ENCODE measurements around the gene ARL5A. TPM values are rescaled to one million over a fixed set of nuclear protein-coding genes. Genes with fewer than 3 reads are reported as not detected.

Gene ARL5A
- total and polyA plus RNA-seq, 9 of the 15 experiments (the other 6 are each of a cell fraction or from before 2014, with no cell fraction given) = 16.3 to 117 (median 88.4) TPM

DNA sequence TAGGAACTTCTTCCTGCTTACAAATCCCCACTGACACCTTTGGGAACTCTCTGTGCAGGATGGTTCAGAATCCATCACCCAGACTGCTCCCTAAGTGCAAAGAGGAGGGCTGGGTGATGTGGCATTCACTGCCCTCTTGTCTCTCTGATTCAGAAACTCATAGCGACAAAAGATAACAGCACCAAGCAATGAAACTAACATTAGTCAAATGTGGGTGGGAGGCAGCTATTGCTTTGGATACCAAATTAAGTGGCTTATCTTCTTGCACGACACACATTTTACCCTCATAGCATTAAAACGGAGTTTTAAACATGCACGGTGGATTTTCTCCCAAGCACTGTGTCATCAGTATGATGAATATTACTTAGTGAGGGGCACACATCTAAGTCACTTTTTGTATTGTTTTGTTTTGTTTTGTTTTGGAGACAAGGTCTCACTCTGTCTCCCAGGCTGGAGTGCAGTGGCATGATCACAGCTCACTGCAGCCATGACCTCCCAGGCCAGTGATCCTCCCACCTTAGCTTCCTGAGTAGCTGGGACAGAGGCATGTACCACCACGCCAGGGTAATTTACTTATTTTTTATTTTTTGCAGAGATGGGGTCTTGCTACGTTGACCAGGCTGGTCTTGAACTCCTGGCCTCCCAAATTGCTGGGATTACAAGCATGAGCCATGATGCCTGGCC is 53.0 kb downstream of the ARL5A start (continued):
- TF ChIP-seq, protein P1, sequence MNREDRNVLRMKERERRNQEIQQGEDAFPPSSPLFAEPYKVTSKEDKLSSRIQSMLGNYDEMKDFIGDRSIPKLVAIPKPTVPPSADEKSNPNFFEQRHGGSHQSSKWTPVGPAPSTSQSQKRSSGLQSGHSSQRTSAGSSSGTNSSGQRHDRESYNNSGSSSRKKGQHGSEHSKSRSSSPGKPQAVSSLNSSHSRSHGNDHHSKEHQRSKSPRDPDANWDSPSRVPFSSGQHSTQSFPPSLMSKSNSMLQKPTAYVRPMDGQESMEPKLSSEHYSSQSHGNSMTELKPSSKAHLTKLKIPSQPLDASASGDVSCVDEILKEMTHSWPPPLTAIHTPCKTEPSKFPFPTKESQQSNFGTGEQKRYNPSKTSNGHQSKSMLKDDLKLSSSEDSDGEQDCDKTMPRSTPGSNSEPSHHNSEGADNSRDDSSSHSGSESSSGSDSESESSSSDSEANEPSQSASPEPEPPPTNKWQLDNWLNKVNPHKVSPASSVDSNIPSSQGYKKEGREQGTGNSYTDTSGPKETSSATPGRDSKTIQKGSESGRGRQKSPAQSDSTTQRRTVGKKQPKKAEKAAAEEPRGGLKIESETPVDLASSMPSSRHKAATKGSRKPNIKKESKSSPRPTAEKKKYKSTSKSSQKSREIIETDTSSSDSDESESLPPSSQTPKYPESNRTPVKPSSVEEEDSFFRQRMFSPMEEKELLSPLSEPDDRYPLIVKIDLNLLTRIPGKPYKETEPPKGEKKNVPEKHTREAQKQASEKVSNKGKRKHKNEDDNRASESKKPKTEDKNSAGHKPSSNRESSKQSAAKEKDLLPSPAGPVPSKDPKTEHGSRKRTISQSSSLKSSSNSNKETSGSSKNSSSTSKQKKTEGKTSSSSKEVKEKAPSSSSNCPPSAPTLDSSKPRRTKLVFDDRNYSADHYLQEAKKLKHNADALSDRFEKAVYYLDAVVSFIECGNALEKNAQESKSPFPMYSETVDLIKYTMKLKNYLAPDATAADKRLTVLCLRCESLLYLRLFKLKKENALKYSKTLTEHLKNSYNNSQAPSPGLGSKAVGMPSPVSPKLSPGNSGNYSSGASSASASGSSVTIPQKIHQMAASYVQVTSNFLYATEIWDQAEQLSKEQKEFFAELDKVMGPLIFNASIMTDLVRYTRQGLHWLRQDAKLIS (CRISPR knock-in tag; IDR thresholded peaks at IDR 0.05) = no peak
- TF ChIP-seq THRAP3 (IDR thresholded peaks at IDR 0.05; ENCODE audit: borderline replicate concordance) (no peak), DNMT1 (IDR thresholded peaks at IDR 0.05) (no peak), CREM (IDR thresholded peaks at IDR 0.05; ENCODE audit: low read depth) (peak; percentile 37; the same call in 1 of the 2 replicates), DPF2 (IDR thresholded peaks at IDR 0.05) (peak; percentile 43; the same call in 1 of the 2 replicates), MAZ (CRISPR knock-in tag; conservative IDR thresholded peaks at IDR 0.05 in 1 of 2, IDR thresholded peaks at IDR 0.05 in 1 of 2) (0 out of 4 replicates have a peak, but pooled peaks of 1 of the 2 experiments have one; percentile 18)

DNA sequence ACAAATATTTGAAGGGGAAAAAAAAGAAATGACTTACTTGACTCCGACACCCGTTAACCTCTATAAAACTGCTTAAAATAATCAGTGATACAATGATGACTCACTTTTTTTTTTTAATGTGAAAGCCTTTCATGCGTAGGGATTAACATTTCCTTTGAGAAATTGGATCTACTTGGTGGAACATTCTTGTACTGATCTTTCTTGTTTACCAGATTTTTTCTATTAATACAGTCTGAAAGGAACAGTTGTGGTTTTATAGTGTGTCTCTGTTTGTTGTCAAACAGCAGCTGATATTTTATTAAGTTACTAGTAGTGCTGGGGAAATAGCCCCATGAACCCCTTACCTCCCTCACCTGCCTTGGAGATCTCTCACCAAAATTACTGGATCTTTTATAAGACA is 53.7 kb downstream of the ARL5A start:
- 67% methylated on average over 3 of the region's 3 CpGs for whole genome bisulfite sequencing (ENCODE audit: insufficient coverage, low coverage, missing lambda C conversion rate)
- Histone ChIP-seq H3K9me3 (replicated peaks; ENCODE audit: control insufficient read depth, insufficient read depth, low read depth, low read length) (no peaks in the 10 kb centered on the region), H3K27me3 (ENCODE audit: control insufficient read depth in 2 of 2, insufficient read depth in 2 of 2, low read length in 2 of 2) (no peaks in the 10 kb centered on the region), H3K9ac (ENCODE audit: insufficient read depth in 1 of 2, low read depth in 2 of 2, low read length in 2 of 2) (no peak overlapping the region), H3K4me3 (no peak overlapping the region), H3K79me2 (ENCODE audit: control insufficient read depth, insufficient read depth, low read length) (no peaks in the 10 kb centered on the region), H3K36me3 (ENCODE audit: control insufficient read depth, insufficient read depth, low read length) (peaks cover 23% of the 10 kb centered on the region), H3K4me1 (replicated peaks in 1 of 2; ENCODE audit: control insufficient read depth in 2 of 2, insufficient read depth in 2 of 2, low read length in 2 of 2) (peaks cover 0 to 30% of the 10 kb centered on the region in 2 experiments; a peak in 3 of 5 replicates), H3K9me1 (ENCODE audit: control insufficient read depth, insufficient read depth, low read length) (no peaks in the 10 kb centered on the region), H4K20me1 (replicated peaks; ENCODE audit: control insufficient read depth, insufficient read depth, low read length) (no peaks in the 10 kb centered on the region), H3K27ac (ENCODE audit: extremely low read depth, low read depth, low read length) (no peak overlapping the region), H2AFZ (ENCODE audit: low read depth, low read length) (no peak overlapping the region), H3K4me2 (ENCODE audit: insufficient read depth, low read length) (no peak overlapping the region)
- DNase-seq (ENCODE audit: extremely low read depth in 1 of 4, low spot score in 3 of 4) (no peak), ATAC-seq (no peak), FAIRE-seq (no peak)
- in situ Hi-C loops (cut with MboI) = no loop called here
- ChIA-PET POLR2A (interaction anchor here (1.0 kb wide), 1 partner anchor 12 kb away, joined by 4 read pairs; no protein-coding TSS in a partner anchor), CTCF (ENCODE audit: low intra/inter-chr PET ratio) (no interaction called here)
- BruUV-seq (replicated peaks) = no TSS peak
- intact Hi-C loops (cut with micrococcal nuclease) = no loop called here
- no peak for TF ChIP-seq JUN (IDR thresholded peaks at IDR 0.05; ENCODE audit: borderline replicate concordance, low read depth, low read length)
- no peak for TF ChIP-seq JUN (CRISPR knock-in tag; IDR thresholded peaks at IDR 0.05; ENCODE audit: borderline replicate concordance)
- TF ChIP-seq, protein P2, sequence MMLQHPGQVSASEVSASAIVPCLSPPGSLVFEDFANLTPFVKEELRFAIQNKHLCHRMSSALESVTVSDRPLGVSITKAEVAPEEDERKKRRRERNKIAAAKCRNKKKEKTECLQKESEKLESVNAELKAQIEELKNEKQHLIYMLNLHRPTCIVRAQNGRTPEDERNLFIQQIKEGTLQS (IDR thresholded peaks at IDR 0.05) = peak; percentile 65
- TF ChIP-seq, protein P2 (CRISPR knock-in tag; conservative IDR thresholded peaks at IDR 0.05) = no peak

All from K562 (cell line).